GM12875 (cell line): Measurements from ENCODE around the gene PTPN4.

Source experiments
- H3K4me3 ChIP-seq: one replicate; pipeline ENCODE4 v1.5.1; 2011; ENCODE audit warnings: low read depth, low read length, control low read depth
- CTCF ChIP-seq: IDR thresholded peaks from 2 replicates; pipeline ENCODE4 v1.5.1; 2011; ENCODE audit warnings: low read depth, mild to moderate bottlenecking, control low read depth, inconsistent platforms, low read length, moderate library complexity, borderline replicate concordance; ENCODE audit not compliant: insufficient read depth

The PTPN4 gene

GRCh38 chr2:120012363-120012762 lies 252.6 kb downstream of the PTPN4 start:
- TF ChIP-seq CTCF = no peak
- H3K4me3 ChIP-seq = peak overlapping the region; percentile 67

GRCh38 chr2:120012771-120013596 lies 253.3 kb downstream of the PTPN4 start, which contains the start of gene EPB41L5:
Gene EPB41L5 (plus strand): TSS chr2:120013077. CDS start chr2:120019085, 6,008 bp downstream.
- peak within 1 kb of the TSS; percentile 67 for H3K4me3 ChIP-seq
- 0 out of 2 replicates have a peak, but pooled peaks have one; percentile 5 for TF ChIP-seq CTCF

- no peak for TF ChIP-seq CTCF
- peak overlapping the region; percentile 67 for H3K4me3 ChIP-seq
Measured at GRCh38 chr2:120013597-120014223, 254.0 kb downstream of the PTPN4 start.

- H3K4me3 ChIP-seq = no peak overlapping the region
- TF ChIP-seq CTCF = no peak
Measured at GRCh38 chr2:120014226-120014980, 254.7 kb downstream of the PTPN4 start.

GRCh38 chr2:120016800-120017199 lies 257.1 kb downstream of the PTPN4 start:
- H3K4me3 ChIP-seq = no peak overlapping the region
- no peak for TF ChIP-seq CTCF

DNA sequence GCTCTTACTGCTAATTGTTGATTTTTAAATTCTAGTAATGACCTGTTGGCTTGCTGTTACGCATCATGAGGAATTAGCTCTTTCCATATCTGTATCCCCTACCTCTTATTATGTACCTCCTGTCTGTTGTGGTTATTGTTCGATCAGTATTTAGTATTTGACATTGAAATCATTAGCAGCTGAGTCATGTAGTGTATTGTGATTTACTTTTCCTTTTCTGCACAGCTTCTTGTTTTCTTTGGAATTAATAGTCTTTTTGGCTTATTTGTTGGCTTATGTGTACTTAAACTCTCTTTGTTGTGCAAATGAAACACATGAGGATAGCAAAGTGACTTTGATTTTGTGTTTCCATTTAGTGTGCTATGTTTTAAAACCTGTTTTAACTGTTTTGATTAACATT lies 257.5 kb downstream of the PTPN4 start:
- no peak for TF ChIP-seq CTCF
- H3K4me3 ChIP-seq = no peak overlapping the region

DNA sequence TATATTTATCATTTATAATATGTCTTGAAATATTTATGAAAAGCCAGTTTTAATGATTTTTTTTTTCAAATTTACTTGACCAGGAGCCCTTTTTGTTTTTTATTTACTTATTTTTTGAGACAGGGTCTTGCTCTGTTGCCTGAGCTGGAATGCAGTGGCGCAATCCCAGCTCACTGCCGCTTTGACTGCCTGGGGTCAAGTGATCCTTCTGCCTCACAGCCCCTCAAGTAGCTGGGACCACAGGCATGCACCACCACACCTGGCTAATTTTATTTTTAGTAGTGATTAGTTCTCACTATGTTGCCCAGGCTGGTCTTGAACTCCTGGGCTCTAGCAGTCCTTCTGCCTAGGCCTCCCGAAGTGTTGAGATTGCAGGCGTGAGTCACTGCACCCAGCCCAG lies 258.8 kb downstream of the PTPN4 start:
- no peak overlapping the region for H3K4me3 ChIP-seq
- no peak for TF ChIP-seq CTCF
